ENCODE results near the gene PROZ. TPM values are rescaled to one million over a fixed set of nuclear protein-coding genes. Genes with fewer than 3 reads are reported as not detected.

PROZ gene
- total RNA-seq, 1 experiment from 2014 or later, result not detected

DNA sequence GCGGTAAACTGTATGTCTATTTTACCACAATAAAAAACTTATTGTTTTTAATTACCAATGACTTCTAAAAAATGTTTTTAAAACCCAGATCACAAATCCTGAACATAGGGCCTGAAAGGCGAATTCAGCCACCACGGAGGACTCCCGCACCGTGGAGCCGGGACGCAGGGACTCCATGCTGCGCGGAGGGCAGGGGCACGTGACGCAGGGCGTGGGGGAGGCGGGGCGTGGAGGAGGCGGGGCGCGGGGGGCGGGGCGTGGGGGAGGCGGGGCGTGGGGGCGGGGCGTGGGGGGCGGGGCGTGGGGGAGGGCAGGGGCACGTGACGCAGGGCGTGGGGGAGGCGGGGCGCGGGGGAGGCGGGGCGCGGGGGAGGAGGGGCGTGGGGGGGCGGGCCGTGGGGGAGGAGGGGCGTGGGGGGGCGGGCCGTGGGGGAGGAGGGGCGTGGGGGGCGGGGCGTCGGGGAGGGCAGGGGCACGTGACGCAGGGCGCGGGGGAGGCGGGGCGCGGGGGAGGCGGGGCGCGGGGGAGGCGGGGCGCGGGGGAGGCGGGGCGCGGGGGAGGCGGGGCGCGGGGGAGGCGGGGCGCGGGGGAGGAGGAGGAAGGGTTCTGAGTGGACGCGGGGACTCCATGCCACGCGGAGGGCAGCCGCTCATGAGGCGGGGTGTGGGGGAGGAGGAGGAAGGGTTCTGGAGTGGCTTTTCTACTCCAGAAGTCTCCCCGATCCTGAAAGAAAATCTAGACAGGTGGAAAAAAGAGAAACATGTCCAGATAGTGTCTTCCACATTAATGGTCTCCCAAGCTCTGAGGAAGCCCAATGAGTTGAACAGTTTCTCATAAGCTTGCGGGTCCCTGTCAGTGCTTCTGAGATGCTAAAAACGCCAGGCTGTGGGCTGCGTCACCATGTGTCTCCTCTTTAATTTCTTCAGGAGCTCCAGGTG, 4.4 kb upstream of the PROZ start:
- CTCF ChIA-PET, result no interaction called here
- TF ChIP-seq POLR2AphosphoS5 (IDR thresholded peaks at IDR 0.05; ENCODE audit: low read depth, low read length), result peak; percentile 80
- TF ChIP-seq TCF7L2 (IDR thresholded peaks at IDR 0.05; ENCODE audit: borderline replicate concordance, extremely low read depth, insufficient read depth, insufficient read length), result no peak
- TF ChIP-seq JUND (IDR thresholded peaks at IDR 0.05), result no peak
- TF ChIP-seq POLR2A (IDR thresholded peaks at IDR 0.05; ENCODE audit: borderline replicate concordance, extremely low read depth, insufficient read depth, insufficient read length), result peak; percentile 81
- TF ChIP-seq ZNF274 (IDR thresholded peaks at IDR 0.05; ENCODE audit: low read depth, low read length), result no peak
- peak; percentile 55 for TF ChIP-seq SP1 (IDR thresholded peaks at IDR 0.05; ENCODE audit: low read depth)
- TF ChIP-seq EGR1 (IDR thresholded peaks at IDR 0.05; ENCODE audit: low read depth), result no peak; the same call in 1 of the 2 replicates
- TF ChIP-seq, protein P1, sequence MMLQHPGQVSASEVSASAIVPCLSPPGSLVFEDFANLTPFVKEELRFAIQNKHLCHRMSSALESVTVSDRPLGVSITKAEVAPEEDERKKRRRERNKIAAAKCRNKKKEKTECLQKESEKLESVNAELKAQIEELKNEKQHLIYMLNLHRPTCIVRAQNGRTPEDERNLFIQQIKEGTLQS (IDR thresholded peaks at IDR 0.05), result no peak
- no peak for TF ChIP-seq SIN3A (IDR thresholded peaks at IDR 0.05; ENCODE audit: low read depth)
- TF ChIP-seq FOSL1 (IDR thresholded peaks at IDR 0.05; ENCODE audit: low read depth), result no peak
- TF ChIP-seq MAX (IDR thresholded peaks at IDR 0.05), result peak; percentile 74
- no peak for TF ChIP-seq ZBTB33 (IDR thresholded peaks at IDR 0.05; ENCODE audit: extremely low read depth, insufficient replicate concordance, low read length)
- no peak for TF ChIP-seq CBX3 (IDR thresholded peaks at IDR 0.05; ENCODE audit: low read depth)
- H3K27ac ChIP-seq (ENCODE audit: low read depth, low read length), result peak overlapping the region; percentile 68

More for the DNA sequence above, 4.4 kb upstream of the PROZ start:
- peak overlapping the region; percentile 26 to 45 for H3K4me3 ChIP-seq (replicated peaks in 1 of 2; ENCODE audit: low read depth in 1 of 2, low read length in 2 of 2)
- H3K4me1 ChIP-seq (ENCODE audit: control insufficient read depth in 1 of 2, insufficient read depth in 2 of 2, low read length in 2 of 2), result peaks cover 9 to 16% of the 10 kb centered on the region in 2 experiments
- POLR2A ChIA-PET, result no interaction called here
- no peaks in the 10 kb centered on the region for H3K36me3 ChIP-seq (ENCODE audit: control insufficient read depth in 1 of 2, insufficient read depth in 2 of 2, low read length in 2 of 2)
- intact Hi-C loops (cut with micrococcal nuclease), result loop anchor here (10.0 kb wide), 1 partner anchor 69 kb away; no protein-coding TSS in a partner anchor
- peak; percentile 18 for DNase-seq (ENCODE audit: low read depth, low spot score)
- no peaks in the 10 kb centered on the region for H3K27me3 ChIP-seq (ENCODE audit: insufficient read depth, low read length)
- H3K79me2 ChIP-seq (ENCODE audit: insufficient read depth, low read length), result no peaks in the 10 kb centered on the region
- peak overlapping the region; percentile 8 for H2AFZ ChIP-seq (ENCODE audit: low read depth, low read length, poor library complexity, severe bottlenecking)
- peaks cover 0 to 5% of the 10 kb centered on the region in 2 experiments; a peak in 1 of 4 replicates for H3K9me3 ChIP-seq (ENCODE audit: control insufficient read depth in 1 of 2, insufficient read depth in 1 of 2, low read depth in 1 of 2, low read length in 2 of 2)
- ATAC-seq, result peak; percentile 77
- H3K4me2 ChIP-seq (ENCODE audit: low read length), result peak overlapping the region; percentile 73
- H3K9me2 ChIP-seq (ENCODE audit: insufficient read depth), result no peaks in the 10 kb centered on the region
- H4K20me1 ChIP-seq (ENCODE audit: insufficient read depth), result no peaks in the 10 kb centered on the region
- peak overlapping the region; percentile 53 for H3K9ac ChIP-seq (ENCODE audit: low read length)
- BruUV-seq (replicated peaks), result TSS peak; percentile 94
- RAD21 ChIA-PET (ENCODE audit: low non-redundant PET in 1 of 2, low total read pairs in 2 of 2, uncharacterized antibody in 2 of 2, unreplicated experiment in 2 of 2), result no interaction called here

Measured in HCT116 (cell line).